Endothelial cell of umbilical vein (primary cell): Measurements from ENCODE around the gene ACIN1. TPM values are rescaled to one million over a fixed set of nuclear protein-coding genes. Genes with fewer than 3 reads are reported as not detected.

ENCODE experiments used
- BruUV-seq: library from RNA; stranded (reverse); fragments of 400-500 nt; replicated peaks from 2 replicates; lab custom pipeline; 2021; lab: Mats Ljungman, UMichigan
- CTCF ChIA-PET: fragments of 300-600, 350-600 bp; sonication (Branson Sonifier 250); formaldehyde crosslinking; loops from one replicate; lab custom pipeline; 2021; ENCODE audit warnings: antibody characterized with exemption, inconsistent platforms; lab: Charles Lee
- POLR2A ChIA-PET: fragments of 300-600, 350-600 bp; sonication (Branson Sonifier 250); formaldehyde crosslinking; loops from one replicate; lab custom pipeline; 2021; ENCODE audit warnings: antibody characterized with exemption, inconsistent platforms; lab: Charles Lee
- DNase-seq: peaks from one replicate; pipeline ENCODE4 v3.0.0-alpha.2; 2011; ENCODE audit warnings: low read depth, low spot score
- FAIRE-seq: peaks from 2 replicates; lab custom pipeline; 2011; peaks lifted over from hg19 to GRCh38; lab: Jason Lieb, UNC
- H2AFZ ChIP-seq: 2 replicates; pipeline ENCODE4 v1.6.0; 2012; ENCODE audit warnings: low read depth, low read length, control low read depth, inconsistent platforms
- H3K27ac ChIP-seq: 2 replicates; pipeline ENCODE4 v1.5.1; 2011; ENCODE audit warnings: low read depth, mild to moderate bottlenecking, control low read depth, low read length, moderate library complexity; ENCODE audit not compliant: insufficient read depth
- H3K27me3 ChIP-seq, 2 experiments: 2 replicates each; pipeline versions ENCODE4 v1.6.0 to v1.6.1; 2011; ENCODE audit warnings: low read length in 2 of 2, mixed read lengths in 1 of 2; ENCODE audit not compliant: control insufficient read depth in 2 of 2, insufficient read depth in 2 of 2
- H3K36me3 ChIP-seq, 2 experiments: 2 replicates in 1 of 2; 3 replicates in 1 of 2; pipeline ENCODE4 v1.5.1; 2011; ENCODE audit warnings: low read length in 2 of 2, mild to moderate bottlenecking in 1 of 2, moderate library complexity in 1 of 2; ENCODE audit not compliant: control insufficient read depth in 2 of 2, insufficient read depth in 2 of 2; ENCODE audit errors: extremely low read depth in 1 of 2
- H3K4me1 ChIP-seq: 3 replicates; pipeline ENCODE4 v1.5.1; 2011; ENCODE audit warnings: mild to moderate bottlenecking, low read length; ENCODE audit not compliant: control insufficient read depth, insufficient read depth; ENCODE audit errors: extremely low read depth
- H3K4me2 ChIP-seq: 2 replicates; pipeline ENCODE4 v1.6.1; 2011; ENCODE audit warnings: low read length, control low read depth, mixed read lengths; ENCODE audit not compliant: insufficient read depth
- H3K4me3 ChIP-seq, 3 experiments: fragments of 200-600 bp in 1 of 3; sonication (generic), shearing (Covaris generic) in 1 of 3; replicated peaks in 1 of 3; 2 replicates each; pipeline ENCODE4 v1.5.1; 2011 to 2016; ENCODE audit warnings: control low read depth in 3 of 3, low read length in 3 of 3, mild to moderate bottlenecking in 2 of 3, inconsistent platforms in 1 of 3, low read depth in 1 of 3, moderate library complexity in 1 of 3; ENCODE audit not compliant: insufficient read depth in 1 of 3
- H3K79me2 ChIP-seq: 2 replicates; pipeline ENCODE4 v1.6.0; 2012; ENCODE audit warnings: low read length, inconsistent platforms; ENCODE audit not compliant: control insufficient read depth, insufficient read depth
- H3K9ac ChIP-seq: replicated peaks from 2 replicates; pipeline ENCODE3; 2011; ENCODE audit warnings: low read length, control low read depth; ENCODE audit not compliant: insufficient read depth; ENCODE audit errors: extremely low read depth
- H3K9me1 ChIP-seq: replicated peaks from 3 replicates; pipeline ENCODE4 v1.6.0; 2011; ENCODE audit warnings: mild to moderate bottlenecking, low read length; ENCODE audit not compliant: control insufficient read depth, insufficient read depth; ENCODE audit errors: extremely low read depth
- H3K9me3 ChIP-seq: replicated peaks from 2 replicates; pipeline ENCODE4 v1.5.1; 2012; ENCODE audit warnings: low read length, inconsistent platforms; ENCODE audit not compliant: control insufficient read depth, insufficient read depth
- H4K20me1 ChIP-seq: replicated peaks from 2 replicates; pipeline ENCODE3; 2011; ENCODE audit warnings: mild to moderate bottlenecking, low read length; ENCODE audit not compliant: control insufficient read depth, insufficient read depth; ENCODE audit errors: extremely low read depth
- GATA2 ChIP-seq: IDR thresholded peaks from 2 replicates; pipeline ENCODE4 v1.7.0; 2011; ENCODE audit warnings: low read depth, mild to moderate bottlenecking, moderate library complexity, mixed read lengths, low read length; ENCODE audit not compliant: insufficient read length, insufficient read depth
- POLR2AphosphoS5 ChIP-seq: IDR thresholded peaks from 2 replicates; pipeline ENCODE4 v1.6.1; 2012; ENCODE audit warnings: low read depth, mild to moderate bottlenecking, control low read depth, low read length, moderate library complexity; ENCODE audit not compliant: insufficient read depth
- dilution Hi-C: fragments of 300-500 bp; cut with MboI; formaldehyde crosslinking; loops from one replicate; pipeline ENCODE4 v1.15.0; 2019; ENCODE audit warnings: low sequenced_read_pairs; ENCODE audit not compliant: extremely low pct_ligation_motif_present
- intact Hi-C: fragments of 100-400 bp; cut with micrococcal nuclease; formaldehyde crosslinking; loops from one replicate; pipeline ENCODE4 v1.10.0; 2022
- polyA plus RNA-seq, 4 experiments: library from polyadenylated mRNA; depleted of rRNA in 3 of 4; stranded (reverse) in 3 of 4; unstranded in 1 of 4; fragments of >200 nt; gene quantifications; 2 replicates each; pipeline versions ENCODE4 v1.2.1 to v1.2.3, GENCODE V29; 2011 to 2012; ENCODE audit warnings: missing spikeins in 1 of 4
- total RNA-seq: library from RNA; stranded (reverse); gene quantifications from 2 replicates; pipeline ENCODE4 v1.2.3, GENCODE V29; 2021
- TF ChIP-seq, protein P1 (sequence below), 2 donors: IDR thresholded peaks; 1 replicate in 1 of 2; 2 replicates in 1 of 2; pipeline ENCODE4 v1.5.1; 2011; ENCODE audit warnings: low read length in 2 of 2, mild to moderate bottlenecking in 2 of 2, moderate library complexity in 2 of 2, control low read depth in 1 of 2, inconsistent platforms in 1 of 2, low read depth in 1 of 2; ENCODE audit not compliant: insufficient read depth in 1 of 2; ENCODE audit errors: extremely low read depth in 1 of 2

Gene ACIN1
- total and polyA plus RNA-seq, 2 donors (not counting 3 experiments of a cell fraction or from before 2014, with no cell fraction given) = 146 to 240 TPM

DNA sequence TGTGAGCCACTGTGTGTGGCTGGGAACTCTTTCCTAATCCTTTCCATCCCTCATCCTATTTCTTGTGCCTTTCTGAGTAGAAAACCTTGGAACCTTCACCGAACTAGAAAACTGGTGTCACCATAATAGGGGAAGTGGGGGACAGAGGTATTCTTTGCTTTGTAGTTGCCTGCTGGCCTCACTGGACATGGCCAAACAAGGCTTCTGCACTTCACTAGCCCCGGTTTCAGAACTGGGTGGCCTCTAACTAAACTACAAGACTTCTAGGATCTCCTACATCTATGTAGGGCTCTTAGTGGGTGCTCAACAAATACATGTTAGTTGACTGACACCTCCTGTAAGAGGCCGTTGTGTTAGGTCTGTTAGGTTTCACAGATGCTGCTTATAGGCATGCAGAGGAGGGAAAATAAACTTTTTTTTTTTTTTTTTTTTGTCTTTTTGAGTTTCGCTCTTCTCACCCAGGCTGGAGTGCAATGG, 10.4 kb upstream of the ACIN1 start:
- CTCF ChIA-PET = interaction anchor here (1.1 to 2.2 kb wide), 4 partner anchors 10 to 119 kb away, joined by 5 to 7 read pairs (median 6); partner anchors contain the start of genes ACIN1 and C14orf119
- Histone ChIP-seq H2AFZ (no peak overlapping the region), H3K4me1 (no peaks in the 10 kb centered on the region), H3K79me2 (no peaks in the 10 kb centered on the region), H3K4me3 (no peak overlapping the region), H3K9me3 (no peaks in the 10 kb centered on the region), H3K9me1 (no peaks in the 10 kb centered on the region), H3K27ac (no peak overlapping the region), H3K4me2 (no peak overlapping the region), H3K27me3 (peaks cover 3% of the 10 kb centered on the region in 2 experiments), H3K36me3 (no peaks in the 10 kb centered on the region), H3K9ac (no peak overlapping the region), H4K20me1 (no peaks in the 10 kb centered on the region)
- no peak for TF ChIP-seq GATA2
- BruUV-seq = no TSS peak
- dilution Hi-C loops = no loop called here
- POLR2A ChIA-PET = no interaction called here
- DNase-seq (no peak), FAIRE-seq (no peak)
- intact Hi-C loops = loop anchor here (5.0 kb wide), 1 partner anchor 113 kb away; no protein-coding TSS in a partner anchor

DNA sequence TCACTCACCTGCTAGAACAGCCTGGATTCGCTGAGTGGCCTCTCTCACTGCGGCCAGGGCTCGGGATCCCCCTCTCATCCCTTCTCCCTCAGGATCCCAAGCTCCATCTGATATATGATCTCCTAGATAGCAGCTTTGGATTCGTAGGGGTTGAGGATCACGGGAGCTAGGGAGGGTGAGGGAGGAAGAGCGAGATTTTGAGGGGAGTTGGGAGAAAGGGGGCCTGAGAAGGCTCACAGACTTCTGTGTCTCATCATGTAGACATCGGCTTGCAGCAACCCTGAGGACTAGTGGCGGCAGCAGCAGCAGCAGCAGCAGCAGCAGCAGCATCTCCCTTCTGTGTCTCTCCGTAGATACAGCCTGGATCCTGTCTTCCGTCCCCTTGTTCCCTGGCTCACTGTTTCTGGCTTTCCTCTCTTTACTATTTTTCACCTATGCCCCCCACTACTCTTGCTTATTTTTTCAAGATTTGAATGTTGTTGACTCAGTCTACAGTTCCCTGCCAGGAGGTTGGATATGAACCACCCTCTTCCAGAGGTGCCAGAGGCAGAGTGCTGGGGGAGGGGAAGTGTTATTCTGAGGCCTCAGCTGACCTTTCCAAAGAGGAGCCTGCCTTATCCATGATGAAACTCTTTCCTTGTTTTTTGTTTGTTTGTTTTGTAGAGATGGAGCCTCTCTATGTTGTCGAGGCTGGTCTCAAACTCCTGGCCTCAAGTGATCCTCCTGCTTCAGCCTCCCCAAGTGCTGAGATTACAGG, 9.8 kb upstream of the ACIN1 start, which contains the start of gene CIROP:
CIROP (minus strand) TSS at position 399 of the 757 bp plus-strand sequence; CDS start at position 330, 69 bp downstream.
- TF ChIP-seq POLR2AphosphoS5 = no peak
- TF ChIP-seq, protein P1, sequence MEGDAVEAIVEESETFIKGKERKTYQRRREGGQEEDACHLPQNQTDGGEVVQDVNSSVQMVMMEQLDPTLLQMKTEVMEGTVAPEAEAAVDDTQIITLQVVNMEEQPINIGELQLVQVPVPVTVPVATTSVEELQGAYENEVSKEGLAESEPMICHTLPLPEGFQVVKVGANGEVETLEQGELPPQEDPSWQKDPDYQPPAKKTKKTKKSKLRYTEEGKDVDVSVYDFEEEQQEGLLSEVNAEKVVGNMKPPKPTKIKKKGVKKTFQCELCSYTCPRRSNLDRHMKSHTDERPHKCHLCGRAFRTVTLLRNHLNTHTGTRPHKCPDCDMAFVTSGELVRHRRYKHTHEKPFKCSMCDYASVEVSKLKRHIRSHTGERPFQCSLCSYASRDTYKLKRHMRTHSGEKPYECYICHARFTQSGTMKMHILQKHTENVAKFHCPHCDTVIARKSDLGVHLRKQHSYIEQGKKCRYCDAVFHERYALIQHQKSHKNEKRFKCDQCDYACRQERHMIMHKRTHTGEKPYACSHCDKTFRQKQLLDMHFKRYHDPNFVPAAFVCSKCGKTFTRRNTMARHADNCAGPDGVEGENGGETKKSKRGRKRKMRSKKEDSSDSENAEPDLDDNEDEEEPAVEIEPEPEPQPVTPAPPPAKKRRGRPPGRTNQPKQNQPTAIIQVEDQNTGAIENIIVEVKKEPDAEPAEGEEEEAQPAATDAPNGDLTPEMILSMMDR (IDR thresholded peaks at IDR 0.05; ENCODE audit: extremely low read depth in 1 of 2, insufficient read depth in 1 of 2, low read depth in 1 of 2, low read length in 2 of 2) = no peak
- no peak for FAIRE-seq
- Histone ChIP-seq H3K9me3 (no peaks in the 10 kb centered on the region), H3K27me3 (no peaks in the 10 kb centered on the region), H3K9me1 (no peaks in the 10 kb centered on the region), H3K36me3 (no peaks in the 10 kb centered on the region), H2AFZ (no peak within 1 kb of the TSS), H3K9ac (no peak within 1 kb of the TSS), H3K4me1 (no peaks in the 10 kb centered on the region), H4K20me1 (no peaks in the 10 kb centered on the region), H3K27ac (no peak within 1 kb of the TSS), H3K4me2 (no peak within 1 kb of the TSS), H3K79me2 (no peaks in the 10 kb centered on the region), H3K4me3 (no peak within 1 kb of the TSS)
- intact Hi-C loops = loop anchor here (5.0 kb wide), 1 partner anchor 112 kb away; no protein-coding TSS in a partner anchor
- dilution Hi-C loops = no loop called here
- no peak for DNase-seq
- BruUV-seq = no TSS peak
- ChIA-PET CTCF (interaction anchor here (1.1 to 1.3 kb wide), 2 partner anchors 16 to 36 kb away, joined by 5 read pairs; no protein-coding TSS in a partner anchor), POLR2A (no interaction called here)
